HG03520 (cell line): ENCODE data around the gene CNOT2.
"Not testable (repeated sequence)": the region's sequence is repeated elsewhere in the genome, so short reads cannot be mapped to it uniquely, and the experiment has no call there.

ENCODE experiments used
- ATAC-seq: cut with Tn5 transposase; IDR thresholded peaks from one replicate; pipeline ENCODE4 v1.9.1; 2021; ENCODE audit warnings: mild to moderate bottlenecking, moderate library complexity; ENCODE audit not compliant: unreplicated experiment

Gene CNOT2

DNA sequence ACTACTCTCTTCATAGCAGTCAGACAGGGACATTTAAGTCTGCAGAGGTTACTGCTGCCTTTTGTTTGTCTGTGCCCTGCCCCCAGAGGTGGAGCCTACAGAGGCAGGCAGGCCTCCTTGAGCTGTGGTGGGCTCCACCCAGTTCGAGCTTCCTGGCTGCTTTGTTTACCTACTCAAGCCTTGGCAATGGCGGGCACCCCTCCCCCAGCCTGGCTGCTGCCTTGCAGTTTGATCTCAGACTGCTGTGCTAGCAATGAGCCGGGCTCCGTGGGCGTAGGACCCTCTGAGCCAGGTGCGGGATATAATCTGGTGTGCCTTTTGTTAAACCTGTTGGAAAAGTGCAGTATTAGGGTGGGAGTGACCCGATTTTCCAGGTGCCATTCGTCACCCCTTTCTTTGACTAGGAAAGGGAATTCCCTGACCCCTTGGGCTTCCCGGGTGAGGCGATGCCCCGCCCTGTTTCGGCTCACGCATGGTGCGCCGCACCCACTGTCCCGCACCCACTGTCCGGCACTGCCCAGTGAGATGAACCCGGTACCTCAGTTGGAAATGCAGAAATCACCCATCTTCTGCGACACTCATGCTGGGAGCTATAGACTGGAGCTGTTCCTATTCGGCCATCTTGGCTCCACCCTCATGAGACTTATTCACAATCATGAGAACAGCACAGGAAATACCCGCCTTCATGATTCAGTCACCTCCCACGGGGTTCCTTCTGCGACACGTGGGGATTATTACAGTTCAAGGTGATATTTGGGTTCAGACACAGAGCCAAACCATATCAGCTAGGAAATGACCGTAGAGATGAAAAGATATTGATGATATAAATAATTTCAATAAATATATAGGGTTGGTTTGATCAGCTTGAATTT lies 61.7 kb downstream of the CNOT2 start:
- not testable (repeated sequence) for ATAC-seq

DNA sequence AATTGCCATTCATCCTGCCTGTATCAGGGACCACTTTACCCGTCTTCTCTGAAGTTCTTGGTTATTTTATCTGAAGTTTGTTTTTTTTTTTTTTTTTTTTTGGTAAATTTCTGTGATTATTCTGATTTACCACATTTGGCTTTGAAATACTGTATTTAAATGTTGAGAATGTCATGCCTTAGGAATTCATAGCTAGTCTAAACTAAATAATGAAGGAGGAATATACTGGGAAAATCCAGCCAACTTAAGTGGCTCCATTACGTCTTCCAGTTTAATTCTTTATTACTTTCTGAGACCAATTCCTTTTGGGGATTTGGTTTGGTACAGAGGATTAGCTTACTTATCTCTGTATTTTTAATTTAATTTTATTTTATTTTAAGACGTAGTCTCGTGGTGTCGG lies 62.6 kb downstream of the CNOT2 start:
- ATAC-seq = no peak

DNA sequence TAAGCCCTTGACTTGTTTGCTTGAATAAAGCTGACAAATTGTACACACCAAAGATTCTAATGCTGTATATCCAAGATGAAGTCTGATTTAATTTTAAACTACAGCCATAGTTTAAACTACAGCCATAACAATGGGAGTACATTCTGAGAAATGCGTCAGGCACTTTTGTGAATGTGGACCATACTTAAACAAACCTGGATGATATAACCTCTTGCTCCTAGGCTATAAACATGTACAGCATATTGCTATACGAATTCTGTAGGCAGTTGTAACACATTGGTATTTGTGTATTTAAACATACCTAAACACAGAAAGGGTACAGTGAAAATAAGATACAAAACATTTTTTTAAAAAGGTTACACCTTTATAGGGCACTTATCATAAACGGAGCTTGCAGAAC lies 63.4 kb downstream of the CNOT2 start:
- ATAC-seq = no peak

DNA sequence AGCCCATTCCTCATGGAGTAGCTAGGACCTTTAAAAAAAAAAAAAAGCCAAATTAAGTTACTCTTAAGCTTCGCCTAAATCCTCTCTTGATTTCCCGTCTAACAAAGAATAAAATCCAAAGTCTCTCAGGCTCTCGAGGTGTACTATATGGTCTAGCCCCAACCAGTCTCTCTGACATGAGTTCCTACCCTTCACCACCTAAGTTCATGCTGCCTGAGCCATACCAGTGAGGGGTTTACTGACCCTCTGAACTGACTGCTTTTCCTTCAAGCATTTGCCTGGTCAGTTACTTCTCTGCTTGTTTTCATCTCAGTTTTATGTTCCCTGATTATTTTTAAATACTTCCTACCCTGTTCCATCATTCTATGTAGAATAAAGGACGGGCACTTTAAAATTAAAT lies 64.6 kb downstream of the CNOT2 start:
- no peak for ATAC-seq

GRCh38 chr12:70309348-70309747 lies 66.1 kb downstream of the CNOT2 start:
- ATAC-seq = no peak

- ATAC-seq = no peak
These were observed 70.9 kb downstream of the CNOT2 start for GRCh38 chr12:70314145-70314544.

DNA sequence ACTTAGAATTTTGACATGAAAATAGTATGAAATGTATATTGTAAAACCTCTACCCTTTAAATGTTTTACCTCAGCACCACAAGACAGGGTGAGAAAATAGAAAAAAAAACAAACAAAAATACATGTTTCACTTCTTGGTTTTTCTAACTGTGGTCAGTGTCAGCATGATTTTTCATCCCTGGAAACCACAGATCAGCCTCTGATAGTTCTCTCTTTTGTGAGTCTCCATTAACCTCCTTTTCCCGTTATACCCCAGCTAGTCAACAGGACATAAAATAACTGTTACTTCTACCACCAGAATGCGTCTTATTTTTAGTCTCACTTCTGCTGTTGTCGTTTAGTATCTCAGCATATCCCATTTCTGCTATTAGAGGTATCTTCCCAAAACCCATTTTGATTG lies 74.5 kb downstream of the CNOT2 start:
- ATAC-seq = peak; percentile 87

- ATAC-seq = no peak
These were observed 76.4 kb downstream of the CNOT2 start for GRCh38 chr12:70319605-70320004.

DNA sequence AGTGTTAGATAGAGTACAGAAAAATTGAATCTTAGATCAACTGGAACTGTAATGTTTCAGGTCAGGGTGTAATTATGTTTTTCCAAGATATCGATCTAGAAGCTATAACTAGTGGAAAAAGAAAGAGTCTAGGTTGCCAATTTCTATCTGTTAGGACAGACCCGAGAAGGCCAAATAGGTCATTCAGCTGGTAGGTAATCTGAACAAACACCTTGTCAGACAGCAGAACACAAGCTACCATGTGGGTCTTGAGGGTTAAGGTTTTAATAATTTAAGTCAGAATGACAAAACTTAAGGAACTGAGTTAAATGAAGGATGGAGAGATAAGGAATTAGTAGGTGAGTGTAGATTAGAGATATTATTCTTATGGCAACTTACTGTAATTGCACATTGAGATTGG lies 78.0 kb downstream of the CNOT2 start:
- ATAC-seq = no peak

DNA sequence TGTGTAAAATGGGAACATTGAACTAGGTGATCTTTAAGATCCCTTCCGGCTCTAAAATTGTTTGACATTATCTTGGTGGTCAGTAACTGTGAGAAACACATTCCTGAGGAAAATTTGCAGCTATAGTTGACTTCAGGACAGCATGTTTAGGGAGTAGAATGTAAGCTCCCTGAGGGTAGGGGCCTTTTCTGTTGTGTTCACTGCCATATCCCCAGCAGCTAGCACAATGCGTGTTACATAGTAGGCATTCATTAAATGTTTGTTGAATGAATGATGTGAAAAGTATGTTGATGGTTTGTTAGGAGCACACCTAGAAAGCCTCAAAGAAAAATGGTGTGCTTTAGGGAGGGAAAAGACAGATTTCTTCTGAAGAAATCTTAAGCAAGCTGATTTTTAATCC lies 84.3 kb downstream of the CNOT2 start:
- no peak for ATAC-seq

- ATAC-seq = no peak
These were observed 86.5 kb downstream of the CNOT2 start for GRCh38 chr12:70329728-70330127.

- ATAC-seq = no peak
These were observed 86.9 kb downstream of the CNOT2 start for GRCh38 chr12:70330158-70330557.

DNA sequence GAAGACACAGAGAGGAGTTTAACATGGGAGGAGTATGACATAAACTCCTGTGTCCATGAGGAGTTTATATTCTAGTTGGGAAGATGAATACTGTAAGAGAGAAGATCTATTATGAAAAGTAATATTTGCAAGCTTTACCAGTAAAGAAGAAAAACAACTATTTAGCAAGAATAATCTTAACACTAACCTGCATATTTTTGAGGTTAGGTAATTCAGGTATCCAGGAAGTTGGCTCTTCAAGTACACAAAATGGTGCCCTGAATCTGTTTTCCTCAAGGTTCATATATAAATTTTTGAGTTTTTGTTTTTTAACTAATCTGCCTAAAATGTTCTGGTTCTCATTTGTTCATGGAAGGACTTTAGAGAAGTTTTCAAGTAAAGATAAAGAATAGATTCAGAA lies 89.0 kb downstream of the CNOT2 start:
- no peak for ATAC-seq

DNA sequence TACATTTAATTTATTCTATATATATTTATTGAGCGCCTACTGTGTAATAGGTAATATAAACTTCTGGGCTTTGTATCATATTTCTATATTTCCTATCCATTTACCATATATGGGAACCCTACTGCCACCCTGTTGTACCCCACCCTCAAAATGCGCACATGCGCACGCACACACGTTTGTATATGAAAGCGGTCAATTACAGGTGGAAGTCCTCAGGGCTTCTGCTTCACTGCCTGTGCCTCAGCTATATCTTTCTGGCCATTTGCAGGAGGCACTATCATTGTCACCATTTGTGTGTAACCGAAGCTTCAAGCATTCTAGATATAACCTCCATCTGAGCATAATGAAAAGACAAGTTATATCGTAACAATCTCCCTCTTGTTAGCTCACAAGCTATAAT lies 91.5 kb downstream of the CNOT2 start:
- ATAC-seq = no peak

DNA sequence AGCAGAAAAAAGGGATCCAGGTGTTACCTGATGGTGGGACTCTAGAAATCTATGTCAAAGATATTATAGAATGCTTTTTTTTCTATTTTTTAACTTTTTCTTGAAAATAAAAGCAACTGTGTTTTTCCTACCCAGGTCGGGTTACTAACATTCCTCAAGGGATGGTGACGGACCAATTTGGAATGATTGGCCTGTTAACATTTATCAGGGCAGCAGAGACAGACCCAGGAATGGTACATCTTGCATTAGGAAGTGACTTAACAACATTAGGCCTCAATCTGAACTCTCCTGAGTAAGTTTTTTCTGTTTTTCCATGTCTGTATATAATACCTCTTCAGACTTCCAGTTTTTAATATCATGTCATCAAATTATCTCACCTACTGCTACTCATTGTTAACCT lies 95.3 kb downstream of the CNOT2 start:
- ATAC-seq = no peak

DNA sequence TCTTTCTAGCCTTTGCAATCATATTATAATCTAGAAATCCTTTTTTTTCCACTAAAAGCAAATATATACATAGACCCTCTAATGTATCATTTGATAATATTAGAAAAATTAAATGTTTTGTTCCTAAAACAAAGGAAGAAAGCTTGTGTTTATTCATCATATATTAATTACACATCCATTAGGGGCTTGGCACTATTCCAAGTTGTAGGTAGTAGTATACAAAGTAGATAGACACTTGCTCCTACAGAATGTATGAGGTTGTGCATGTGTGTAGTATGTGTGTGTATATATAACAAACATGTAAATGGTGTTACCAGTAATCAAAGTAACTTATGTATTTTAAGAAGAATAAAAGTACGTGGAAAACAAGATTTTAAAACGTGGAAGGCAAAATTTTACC lies 107.8 kb downstream of the CNOT2 start:
- ATAC-seq = no peak

- ATAC-seq = no peak
These were observed 110.8 kb downstream of the CNOT2 start for GRCh38 chr12:70353780-70354660.

GRCh38 chr12:70354787-70355186 lies 111.6 kb downstream of the CNOT2 start:
- ATAC-seq = no peak

DNA sequence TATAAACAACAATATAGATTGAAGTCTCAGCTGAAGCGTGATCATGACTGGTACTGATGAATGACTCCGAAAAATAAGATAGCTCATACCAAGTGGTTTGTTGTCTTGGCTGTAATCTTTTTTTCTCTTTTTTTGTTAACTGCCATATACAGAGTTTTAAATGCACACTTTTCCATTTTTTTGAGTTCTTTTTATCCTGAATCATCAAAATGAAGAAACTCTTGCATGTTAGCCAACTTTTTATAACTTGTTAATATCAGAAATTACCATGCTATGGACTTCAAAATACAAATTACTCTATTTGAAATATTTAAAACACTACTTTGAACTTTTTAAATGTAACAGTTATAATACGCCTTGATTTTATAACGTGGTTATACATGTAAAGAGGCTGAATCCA lies 112.7 kb downstream of the CNOT2 start:
- no peak for ATAC-seq

DNA sequence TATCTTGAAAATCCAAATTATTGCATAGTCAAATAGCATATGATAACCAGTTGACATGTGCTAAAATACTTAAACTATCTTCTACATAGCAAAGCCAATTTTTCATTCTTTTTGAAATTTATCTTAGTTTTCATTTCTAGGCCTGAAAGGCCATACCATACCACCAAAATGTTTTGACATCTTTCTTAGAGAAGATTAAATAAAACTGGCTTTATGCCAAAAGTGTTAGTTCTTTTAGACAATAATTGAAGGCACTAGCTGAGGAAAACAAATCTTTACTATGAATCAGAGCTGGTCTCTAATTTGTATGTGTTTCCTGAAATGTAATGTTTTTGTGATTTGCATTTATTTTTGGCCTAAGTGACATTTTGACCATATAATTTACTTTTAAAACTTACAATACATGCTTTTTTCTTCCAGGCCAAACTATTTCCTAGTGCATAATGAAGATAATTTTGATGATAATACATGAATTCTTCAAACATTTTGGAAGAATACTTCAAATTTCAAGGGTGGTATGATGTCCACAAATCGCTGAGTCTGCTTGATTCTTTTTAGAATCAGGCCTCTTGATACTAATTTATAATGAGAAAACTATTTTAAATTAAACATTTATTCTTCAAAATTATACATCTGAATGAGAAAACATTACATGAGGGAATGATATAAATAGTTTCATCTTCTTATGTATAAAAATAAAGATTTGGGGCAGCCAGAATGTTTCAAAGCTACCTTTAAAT lies 116.4 kb downstream of the CNOT2 start:
- ATAC-seq = no peak

GRCh38 chr12:70360218-70360617 lies 117.0 kb downstream of the CNOT2 start:
- ATAC-seq = no peak
